ENCODE results near the gene C4A.
"Not testable (repeated sequence)": the region's sequence is repeated elsewhere in the genome, so short reads cannot be mapped to it uniquely, and the experiment has no call there.

Gene C4A

DNA sequence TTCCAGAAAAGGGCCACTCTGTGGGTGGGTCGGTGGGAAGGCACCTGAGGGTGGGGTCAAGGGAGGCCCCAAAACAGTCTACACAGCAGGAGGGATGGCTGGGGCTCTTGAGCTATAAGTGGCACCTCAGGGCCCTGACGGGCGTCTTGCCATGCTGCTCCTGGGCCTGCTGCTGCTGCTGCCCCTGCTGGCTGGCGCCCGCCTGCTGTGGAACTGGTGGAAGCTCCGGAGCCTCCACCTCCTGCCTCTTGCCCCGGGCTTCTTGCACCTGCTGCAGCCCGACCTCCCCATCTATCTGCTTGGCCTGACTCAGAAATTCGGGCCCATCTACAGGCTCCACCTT is 23.7 kb downstream of the C4A start:
- not testable (repeated sequence) for H3K4me3 ChIP-seq (ENCODE audit: severe bottlenecking); H3K27me3 ChIP-seq (ENCODE audit: insufficient read depth, poor library complexity, severe bottlenecking); H3K27ac ChIP-seq (ENCODE audit: poor library complexity, severe bottlenecking); H3K9me3 ChIP-seq (ENCODE audit: severe bottlenecking); ATAC-seq (ENCODE audit: low read depth); H3K36me3 ChIP-seq (ENCODE audit: low read depth); DNase-seq (ENCODE audit: low spot score); H3K4me1 ChIP-seq (ENCODE audit: insufficient read depth, poor library complexity, severe bottlenecking)

DNA sequence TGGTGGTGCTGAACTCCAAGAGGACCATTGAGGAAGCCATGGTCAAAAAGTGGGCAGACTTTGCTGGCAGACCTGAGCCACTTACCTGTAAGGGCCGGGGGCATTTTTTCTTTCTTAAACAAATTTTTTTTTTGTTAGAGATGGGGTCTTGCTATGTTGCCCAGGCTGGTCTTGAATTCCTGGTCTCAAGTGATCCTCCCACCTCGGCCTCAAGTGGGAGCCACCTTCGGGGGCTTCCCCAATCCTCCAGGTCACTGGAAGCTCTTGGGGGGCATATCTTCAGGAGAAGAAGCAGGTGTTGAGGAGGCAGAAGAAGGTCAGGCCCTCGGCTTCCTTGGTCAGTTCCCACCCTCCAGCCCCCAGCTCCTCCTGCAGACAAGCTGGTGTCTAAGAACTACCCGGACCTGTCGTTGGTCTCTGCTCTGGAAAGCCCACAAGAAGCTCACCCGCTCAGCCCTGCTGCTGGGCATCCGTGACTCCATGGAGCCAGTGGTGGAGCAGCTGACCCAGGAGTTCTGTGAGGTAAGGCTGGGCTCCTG is 24.2 kb downstream of the C4A start:
- not testable (repeated sequence) for H3K27ac ChIP-seq (ENCODE audit: poor library complexity, severe bottlenecking); H3K4me1 ChIP-seq (ENCODE audit: insufficient read depth, poor library complexity, severe bottlenecking); H3K9me3 ChIP-seq (ENCODE audit: severe bottlenecking); ATAC-seq (ENCODE audit: low read depth); H3K27me3 ChIP-seq (ENCODE audit: insufficient read depth, poor library complexity, severe bottlenecking); H3K36me3 ChIP-seq (ENCODE audit: low read depth); DNase-seq (ENCODE audit: low spot score); H3K4me3 ChIP-seq (ENCODE audit: severe bottlenecking)

DNA sequence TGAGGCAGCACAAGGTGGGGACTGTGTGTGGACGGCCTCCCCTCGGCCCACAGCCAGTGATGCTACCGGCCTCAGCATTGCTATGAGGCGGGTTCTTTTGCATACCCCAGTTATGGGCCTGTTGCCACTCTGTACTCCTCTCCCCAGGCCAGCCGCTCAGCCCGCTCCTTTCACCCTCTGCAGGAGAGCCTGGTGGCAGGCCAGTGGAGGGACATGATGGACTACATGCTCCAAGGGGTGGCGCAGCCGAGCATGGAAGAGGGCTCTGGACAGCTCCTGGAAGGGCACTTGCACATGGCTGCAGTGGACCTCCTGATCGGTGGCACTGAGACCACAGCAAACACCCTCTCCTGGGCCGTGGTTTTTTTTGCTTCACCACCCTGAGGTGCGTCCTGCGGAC is 25.2 kb downstream of the C4A start:
- H3K27ac ChIP-seq (ENCODE audit: poor library complexity, severe bottlenecking); ATAC-seq (ENCODE audit: low read depth); H3K36me3 ChIP-seq (ENCODE audit: low read depth); H3K9me3 ChIP-seq (ENCODE audit: severe bottlenecking); H3K4me1 ChIP-seq (ENCODE audit: insufficient read depth, poor library complexity, severe bottlenecking); H3K4me3 ChIP-seq (ENCODE audit: severe bottlenecking); H3K27me3 ChIP-seq (ENCODE audit: insufficient read depth, poor library complexity, severe bottlenecking); DNase-seq (ENCODE audit: low spot score): not testable (repeated sequence)

DNA sequence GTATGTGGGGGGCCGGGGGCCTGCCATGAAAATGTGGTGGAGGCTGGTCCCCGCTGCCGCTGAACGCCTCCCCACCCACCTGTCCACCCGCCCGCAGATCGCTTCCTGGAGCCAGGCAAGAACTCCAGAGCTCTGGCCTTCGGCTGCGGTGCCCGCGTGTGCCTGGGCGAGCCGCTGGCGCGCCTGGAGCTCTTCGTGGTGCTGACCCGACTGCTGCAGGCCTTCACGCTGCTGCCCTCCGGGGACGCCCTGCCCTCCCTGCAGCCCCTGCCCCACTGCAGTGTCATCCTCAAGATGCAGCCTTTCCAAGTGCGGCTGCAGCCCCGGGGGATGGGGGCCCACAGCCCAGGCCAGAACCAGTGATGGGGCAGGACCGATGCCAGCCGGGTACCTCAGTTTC is 26.2 kb downstream of the C4A start:
- H3K4me1 ChIP-seq (ENCODE audit: insufficient read depth, poor library complexity, severe bottlenecking); DNase-seq (ENCODE audit: low spot score); ATAC-seq (ENCODE audit: low read depth); H3K9me3 ChIP-seq (ENCODE audit: severe bottlenecking); H3K27me3 ChIP-seq (ENCODE audit: insufficient read depth, poor library complexity, severe bottlenecking); H3K27ac ChIP-seq (ENCODE audit: poor library complexity, severe bottlenecking); H3K36me3 ChIP-seq (ENCODE audit: low read depth); H3K4me3 ChIP-seq (ENCODE audit: severe bottlenecking): not testable (repeated sequence)

DNA sequence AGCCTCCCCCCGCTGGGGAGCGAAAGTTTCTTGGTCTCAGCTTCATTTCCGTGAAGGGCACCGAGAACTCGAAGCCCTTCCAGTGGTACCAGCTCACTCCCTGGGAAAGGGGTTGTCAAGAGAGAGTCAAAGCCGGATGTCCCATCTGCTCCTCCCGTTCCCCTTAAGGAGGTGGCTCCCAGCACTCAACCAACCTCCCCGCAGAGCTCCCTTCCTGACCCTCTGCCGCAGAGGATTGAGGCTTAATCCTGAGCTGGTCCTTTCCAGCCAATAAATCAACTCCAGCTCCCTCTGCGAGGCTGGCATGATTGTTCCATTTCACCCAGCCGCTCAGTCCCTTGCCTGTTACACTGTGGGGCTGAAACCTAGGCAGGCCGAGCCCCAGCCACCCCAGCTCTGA is 26.8 kb downstream of the C4A start:
- not testable (repeated sequence) for H3K27me3 ChIP-seq (ENCODE audit: insufficient read depth, poor library complexity, severe bottlenecking); DNase-seq (ENCODE audit: low spot score); H3K4me3 ChIP-seq (ENCODE audit: severe bottlenecking); H3K36me3 ChIP-seq (ENCODE audit: low read depth); H3K9me3 ChIP-seq (ENCODE audit: severe bottlenecking); H3K27ac ChIP-seq (ENCODE audit: poor library complexity, severe bottlenecking); ATAC-seq (ENCODE audit: low read depth); H3K4me1 ChIP-seq (ENCODE audit: insufficient read depth, poor library complexity, severe bottlenecking)

DNA sequence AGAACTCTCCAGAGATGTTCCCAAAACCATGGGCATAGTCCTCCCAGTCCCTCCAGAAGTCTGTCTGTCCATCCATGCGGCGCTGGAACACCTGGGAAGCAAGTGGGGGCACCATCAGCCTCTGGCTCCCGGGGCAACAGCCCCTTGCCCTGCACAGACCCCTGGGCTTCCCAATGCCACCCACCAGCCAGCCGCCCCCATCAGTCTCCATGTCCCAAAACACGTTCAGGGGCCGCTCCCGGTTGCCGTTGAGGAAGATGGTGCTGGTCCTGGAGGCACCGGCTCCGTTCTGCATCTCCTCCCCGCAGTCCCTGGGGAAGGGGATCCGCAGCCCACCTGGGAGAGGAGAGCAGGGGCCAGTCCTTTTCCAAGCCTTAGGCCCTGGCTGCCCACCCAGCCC is 27.7 kb downstream of the C4A start:
- H3K27ac ChIP-seq (ENCODE audit: poor library complexity, severe bottlenecking); DNase-seq (ENCODE audit: low spot score); H3K27me3 ChIP-seq (ENCODE audit: insufficient read depth, poor library complexity, severe bottlenecking); H3K9me3 ChIP-seq (ENCODE audit: severe bottlenecking); H3K4me1 ChIP-seq (ENCODE audit: insufficient read depth, poor library complexity, severe bottlenecking); H3K4me3 ChIP-seq (ENCODE audit: severe bottlenecking); ATAC-seq (ENCODE audit: low read depth); H3K36me3 ChIP-seq (ENCODE audit: low read depth): not testable (repeated sequence)

DNA sequence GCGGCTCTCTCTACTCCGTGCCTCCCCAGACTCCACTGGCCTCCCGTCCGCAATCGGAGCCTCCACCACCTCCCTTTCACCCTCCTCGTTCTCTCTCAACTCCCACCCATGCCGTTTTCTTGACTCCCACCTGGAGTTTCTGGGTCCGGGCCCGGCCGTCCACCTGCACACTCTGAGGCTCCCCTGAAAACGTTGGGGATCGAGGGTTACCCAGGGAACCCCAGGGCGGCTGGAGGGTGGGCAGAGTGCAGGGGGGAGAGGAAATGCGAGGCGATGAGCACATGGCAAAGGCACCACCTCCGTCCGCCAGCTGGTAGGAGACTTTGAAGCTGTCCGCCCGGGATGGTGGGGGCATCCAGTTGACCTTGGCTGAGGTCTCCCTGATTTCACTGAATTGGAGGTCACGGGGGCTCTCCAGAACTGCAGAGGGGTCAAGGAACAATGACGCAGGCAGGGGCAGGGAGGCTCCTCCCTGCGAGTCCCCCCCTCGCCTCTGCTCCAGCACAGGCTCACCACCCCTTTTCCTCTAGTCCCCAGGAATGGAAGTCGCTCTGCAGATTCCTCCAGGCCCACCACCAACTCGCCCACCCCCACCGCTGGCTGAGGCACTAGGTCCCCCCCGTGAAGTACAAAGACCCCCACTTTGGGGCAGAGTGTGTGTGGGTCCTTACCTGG is 29.1 kb downstream of the C4A start:
- DNase-seq (ENCODE audit: low spot score); H3K4me1 ChIP-seq (ENCODE audit: insufficient read depth, poor library complexity, severe bottlenecking); H3K9me3 ChIP-seq (ENCODE audit: severe bottlenecking); H3K27me3 ChIP-seq (ENCODE audit: insufficient read depth, poor library complexity, severe bottlenecking); ATAC-seq (ENCODE audit: low read depth); H3K36me3 ChIP-seq (ENCODE audit: low read depth); H3K27ac ChIP-seq (ENCODE audit: poor library complexity, severe bottlenecking); H3K4me3 ChIP-seq (ENCODE audit: severe bottlenecking): not testable (repeated sequence)

DNA sequence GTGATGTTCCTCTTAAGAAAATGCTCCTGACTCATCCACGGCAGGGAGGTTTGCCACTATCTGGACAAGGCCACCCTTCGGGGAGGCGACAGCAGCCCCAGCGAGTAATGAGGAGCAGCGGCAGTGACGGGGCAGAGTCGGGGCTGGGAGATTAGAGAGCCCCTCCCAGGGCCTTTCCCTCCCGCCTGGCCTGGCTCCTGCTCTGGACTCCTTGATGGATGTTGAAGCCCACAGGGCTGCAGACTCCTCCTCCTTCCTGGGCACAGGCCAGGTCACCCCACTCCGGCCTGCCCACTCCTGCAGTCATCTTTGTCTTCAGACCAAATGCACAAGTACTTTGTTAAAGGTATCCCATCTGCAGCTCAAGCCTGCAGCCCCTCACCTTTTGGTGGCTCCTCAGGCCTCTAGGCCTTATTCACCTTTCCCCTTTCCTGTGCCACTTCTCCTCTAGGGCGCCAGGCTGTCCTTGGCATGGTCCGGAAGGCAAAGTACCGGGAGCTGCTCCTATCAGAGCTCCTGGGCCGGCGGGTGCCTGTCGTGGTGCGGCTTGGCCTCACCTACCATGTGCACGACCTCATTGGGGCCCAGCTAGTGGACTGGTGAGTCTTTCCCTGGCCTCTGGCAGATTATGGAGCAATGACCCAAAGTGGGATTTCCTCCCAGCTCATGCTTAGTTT is 31.2 kb downstream of the C4A start:
- not testable (repeated sequence) for H3K4me1 ChIP-seq (ENCODE audit: insufficient read depth, poor library complexity, severe bottlenecking); H3K4me3 ChIP-seq (ENCODE audit: severe bottlenecking); H3K36me3 ChIP-seq (ENCODE audit: low read depth); ATAC-seq (ENCODE audit: low read depth); H3K27ac ChIP-seq (ENCODE audit: poor library complexity, severe bottlenecking); H3K9me3 ChIP-seq (ENCODE audit: severe bottlenecking); H3K27me3 ChIP-seq (ENCODE audit: insufficient read depth, poor library complexity, severe bottlenecking)
- peak; percentile 46 for DNase-seq (ENCODE audit: low spot score)

DNA sequence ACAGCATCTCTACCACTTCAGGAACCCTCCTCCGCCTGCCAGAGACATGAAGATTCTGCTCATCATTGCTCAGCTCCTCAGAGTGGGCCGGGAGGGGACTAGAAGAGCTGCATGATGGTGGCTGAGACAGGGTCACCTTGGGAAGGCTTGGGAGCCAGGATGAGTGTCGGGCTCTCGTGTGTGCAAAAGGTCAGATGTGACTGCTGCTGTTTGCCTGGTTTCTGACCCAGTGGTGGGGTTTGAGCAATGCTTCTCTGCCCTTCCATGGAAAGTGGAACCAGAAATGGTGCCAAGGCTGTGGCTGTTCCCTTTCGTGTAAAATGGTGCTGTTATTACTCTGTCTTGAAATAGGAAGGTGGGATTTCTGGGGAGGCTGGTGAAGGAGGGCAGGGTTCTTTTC is 31.9 kb downstream of the C4A start:
- H3K36me3 ChIP-seq (ENCODE audit: low read depth); ATAC-seq (ENCODE audit: low read depth); H3K9me3 ChIP-seq (ENCODE audit: severe bottlenecking); DNase-seq (ENCODE audit: low spot score); H3K4me3 ChIP-seq (ENCODE audit: severe bottlenecking); H3K27ac ChIP-seq (ENCODE audit: poor library complexity, severe bottlenecking); H3K4me1 ChIP-seq (ENCODE audit: insufficient read depth, poor library complexity, severe bottlenecking); H3K27me3 ChIP-seq (ENCODE audit: insufficient read depth, poor library complexity, severe bottlenecking): not testable (repeated sequence)

DNA sequence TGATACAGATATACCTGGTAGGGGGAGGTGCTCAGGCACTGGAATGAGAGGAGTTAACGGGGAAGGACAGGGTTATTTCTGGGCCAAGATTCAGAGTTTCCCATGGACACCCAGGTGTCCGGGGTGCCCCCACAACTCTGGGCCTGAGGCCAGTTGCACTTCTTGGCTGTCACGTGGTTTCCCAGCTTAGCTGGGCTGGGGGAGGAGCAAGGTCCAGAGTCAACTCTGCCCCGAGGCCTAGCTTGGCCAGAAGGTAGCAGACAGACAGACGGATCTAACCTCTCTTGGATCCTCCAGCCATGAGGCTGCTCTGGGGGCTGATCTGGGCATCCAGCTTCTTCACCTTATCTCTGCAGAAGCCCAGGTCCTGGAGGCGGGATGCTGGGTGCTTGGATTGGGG is 32.7 kb downstream of the C4A start, which contains the start of gene C4B:
C4B (plus strand) TSS at position 249 of the 400 bp plus-strand sequence; CDS start at position 300, 51 bp downstream.
- H3K27ac ChIP-seq (ENCODE audit: poor library complexity, severe bottlenecking); DNase-seq (ENCODE audit: low spot score); H3K4me1 ChIP-seq (ENCODE audit: insufficient read depth, poor library complexity, severe bottlenecking); H3K9me3 ChIP-seq (ENCODE audit: severe bottlenecking); H3K4me3 ChIP-seq (ENCODE audit: severe bottlenecking); H3K27me3 ChIP-seq (ENCODE audit: insufficient read depth, poor library complexity, severe bottlenecking); H3K36me3 ChIP-seq (ENCODE audit: low read depth); ATAC-seq (ENCODE audit: low read depth): not testable (repeated sequence)

DNA sequence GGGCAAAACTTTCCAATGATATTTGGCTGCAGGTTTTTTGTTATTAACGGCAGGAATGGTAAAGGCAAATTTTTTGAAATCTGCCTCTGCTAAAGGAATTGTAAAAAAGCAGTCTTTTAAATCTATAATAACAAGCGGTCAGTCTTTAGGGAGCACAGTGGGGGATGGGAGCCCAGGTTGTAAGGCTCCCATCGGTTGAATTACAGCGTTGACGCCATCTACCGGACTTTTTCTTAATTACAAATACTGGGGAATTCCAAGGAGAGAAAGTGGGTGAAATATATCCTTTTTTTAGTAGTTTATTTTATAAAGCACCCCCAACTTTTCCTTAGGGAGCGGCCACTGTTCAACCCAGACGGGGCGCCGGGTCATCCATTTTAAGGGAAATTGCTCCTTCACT is 40.2 kb downstream of the C4A start:
- ATAC-seq (ENCODE audit: low read depth); H3K9me3 ChIP-seq (ENCODE audit: severe bottlenecking); H3K36me3 ChIP-seq (ENCODE audit: low read depth); H3K4me1 ChIP-seq (ENCODE audit: insufficient read depth, poor library complexity, severe bottlenecking); H3K4me3 ChIP-seq (ENCODE audit: severe bottlenecking); DNase-seq (ENCODE audit: low spot score); H3K27me3 ChIP-seq (ENCODE audit: insufficient read depth, poor library complexity, severe bottlenecking); H3K27ac ChIP-seq (ENCODE audit: poor library complexity, severe bottlenecking): not testable (repeated sequence)
